GM12872 (cell line): Measurements from ENCODE around the gene CDT1.

Experiments used
- CTCF ChIP-seq: IDR thresholded peaks from 3 replicates; pipeline ENCODE4 v1.5.1; 2011; ENCODE audit warnings: low read depth, mild to moderate bottlenecking, low read length, moderate library complexity; ENCODE audit not compliant: insufficient read depth

The CDT1 gene

GRCh38 chr16:88798772-88799455 is 4.7 kb upstream of the CDT1 start:
- TF ChIP-seq CTCF: no peak

- no peak for TF ChIP-seq CTCF
Measured at GRCh38 chr16:88799569-88800276, 3.9 kb upstream of the CDT1 start.

- no peak for TF ChIP-seq CTCF
Measured at GRCh38 chr16:88800277-88800592, 3.4 kb upstream of the CDT1 start.

GRCh38 chr16:88804173-88804551 is 573 bp downstream of the CDT1 start:
- no peak for TF ChIP-seq CTCF

- TF ChIP-seq CTCF: no peak
Measured at GRCh38 chr16:88804552-88805339, 1.2 kb downstream of the CDT1 start.

- TF ChIP-seq CTCF: no peak
Measured at GRCh38 chr16:88805340-88805715, 1.7 kb downstream of the CDT1 start.

- TF ChIP-seq CTCF: no peak
Measured at GRCh38 chr16:88805887-88806393, 2.4 kb downstream of the CDT1 start.
